ENCODE results near the gene CNTNAP2. TPM values are rescaled to one million over a fixed set of nuclear protein-coding genes. Genes with fewer than 3 reads are reported as not detected.

CNTNAP2 gene
- total RNA-seq, 1 donor from 2014 or later: 2.2 TPM

- no peaks in the 10 kb centered on the region for H3K36me3 ChIP-seq
- intact Hi-C loops (cut with DNase I): no loop called here
- H3K4me1 ChIP-seq: no peaks in the 10 kb centered on the region
- TF ChIP-seq POLR2AphosphoS5 (IDR thresholded peaks at IDR 0.05; ENCODE audit: insufficient read depth in 1 of 2, low read depth in 1 of 2) (no peak), POLR2A (IDR thresholded peaks at IDR 0.05) (no peak), CTCF (IDR thresholded peaks at IDR 0.05) (no peak)
- H3K4me3 ChIP-seq: no peak overlapping the region
- H3K9me3 ChIP-seq: no peaks in the 10 kb centered on the region
- H3K27me3 ChIP-seq: no peaks in the 10 kb centered on the region
- H3K27ac ChIP-seq: no peak overlapping the region
- DNase-seq (ENCODE audit: extremely low spot score in 2 of 2): no peak
Measured at GRCh38 chr7:147833970-147834369, 1717.4 kb downstream of the CNTNAP2 start.

- Histone ChIP-seq H3K4me1 (no peaks in the 10 kb centered on the region), H3K9me3 (no peaks in the 10 kb centered on the region), H3K4me3 (no peak overlapping the region), H3K27ac (no peak overlapping the region), H3K27me3 (no peaks in the 10 kb centered on the region), H3K36me3 (no peaks in the 10 kb centered on the region)
- TF ChIP-seq CTCF (IDR thresholded peaks at IDR 0.05): no peak
- no peak for TF ChIP-seq POLR2A (IDR thresholded peaks at IDR 0.05)
- no peak for TF ChIP-seq POLR2AphosphoS5 (IDR thresholded peaks at IDR 0.05; ENCODE audit: insufficient read depth in 1 of 2, low read depth in 1 of 2)
- DNase-seq (ENCODE audit: extremely low spot score in 2 of 2): no peak
- intact Hi-C loops (cut with DNase I): no loop called here
Measured at GRCh38 chr7:147852833-147853232, 1736.2 kb downstream of the CNTNAP2 start.

GRCh38 chr7:147857152-147858140, 1740.8 kb downstream of the CNTNAP2 start:
- Histone ChIP-seq H3K36me3 (no peaks in the 10 kb centered on the region), H3K9me3 (no peaks in the 10 kb centered on the region), H3K4me1 (no peaks in the 10 kb centered on the region), H3K4me3 (no peak overlapping the region), H3K27me3 (no peaks in the 10 kb centered on the region), H3K27ac (no peak overlapping the region)
- no peak for DNase-seq (ENCODE audit: extremely low spot score in 2 of 2)
- intact Hi-C loops (cut with DNase I): no loop called here
- no peak for TF ChIP-seq CTCF (IDR thresholded peaks at IDR 0.05)
- TF ChIP-seq POLR2AphosphoS5 (IDR thresholded peaks at IDR 0.05; ENCODE audit: insufficient read depth in 1 of 2, low read depth in 1 of 2): no peak
- TF ChIP-seq POLR2A (IDR thresholded peaks at IDR 0.05): no peak

- Histone ChIP-seq H3K27ac (no peak overlapping the region), H3K27me3 (no peaks in the 10 kb centered on the region), H3K9me3 (no peaks in the 10 kb centered on the region), H3K4me3 (no peak overlapping the region), H3K36me3 (no peaks in the 10 kb centered on the region), H3K4me1 (no peaks in the 10 kb centered on the region)
- DNase-seq (ENCODE audit: extremely low spot score in 2 of 2): no peak
- no peak for TF ChIP-seq CTCF (IDR thresholded peaks at IDR 0.05)
- TF ChIP-seq POLR2A (IDR thresholded peaks at IDR 0.05): no peak
- no peak for TF ChIP-seq POLR2AphosphoS5 (IDR thresholded peaks at IDR 0.05; ENCODE audit: insufficient read depth in 1 of 2, low read depth in 1 of 2)
- intact Hi-C loops (cut with DNase I): no loop called here
Measured at GRCh38 chr7:147858421-147858820, 1741.8 kb downstream of the CNTNAP2 start.

GRCh38 chr7:147859033-147859432, 1742.4 kb downstream of the CNTNAP2 start:
- no peaks in the 10 kb centered on the region for H3K36me3 ChIP-seq
- no peak for DNase-seq (ENCODE audit: extremely low spot score in 2 of 2)
- no peak overlapping the region for H3K4me3 ChIP-seq
- no peaks in the 10 kb centered on the region for H3K27me3 ChIP-seq
- TF ChIP-seq POLR2AphosphoS5 (IDR thresholded peaks at IDR 0.05; ENCODE audit: insufficient read depth in 1 of 2, low read depth in 1 of 2) (no peak), CTCF (IDR thresholded peaks at IDR 0.05) (no peak), POLR2A (IDR thresholded peaks at IDR 0.05) (no peak)
- intact Hi-C loops (cut with DNase I): no loop called here
- no peaks in the 10 kb centered on the region for H3K9me3 ChIP-seq
- H3K27ac ChIP-seq: no peak overlapping the region
- H3K4me1 ChIP-seq: no peaks in the 10 kb centered on the region
